Esophagus squamous epithelium (tissue), 4 donors: ENCODE results near the gene NOD1.

Experiments
- POLR2A ChIP-seq, 4 donors: fragments of 450-650 bp; IDR thresholded peaks; one replicate each; pipeline ENCODE4 v1.6.1; 2017; ENCODE audit warnings: antibody characterized with exemption in 4 of 4, mild to moderate bottlenecking in 4 of 4, moderate library complexity in 3 of 4
- TF ChIP-seq, protein P1 (sequence below), 6 experiments: fragments of 450-650 bp in 4 of 6; fragments of 200-600 bp in 2 of 6; sonication (generic) in 2 of 6; IDR thresholded peaks; one replicate each; pipeline ENCODE4 v1.5.1; 2016 to 2019; ENCODE audit warnings: antibody characterized with exemption in 6 of 6, mild to moderate bottlenecking in 4 of 6, moderate library complexity in 4 of 6

GRCh38 chr7:30420662-30421061, 57.9 kb downstream of the NOD1 start:
- TF ChIP-seq, protein P1, sequence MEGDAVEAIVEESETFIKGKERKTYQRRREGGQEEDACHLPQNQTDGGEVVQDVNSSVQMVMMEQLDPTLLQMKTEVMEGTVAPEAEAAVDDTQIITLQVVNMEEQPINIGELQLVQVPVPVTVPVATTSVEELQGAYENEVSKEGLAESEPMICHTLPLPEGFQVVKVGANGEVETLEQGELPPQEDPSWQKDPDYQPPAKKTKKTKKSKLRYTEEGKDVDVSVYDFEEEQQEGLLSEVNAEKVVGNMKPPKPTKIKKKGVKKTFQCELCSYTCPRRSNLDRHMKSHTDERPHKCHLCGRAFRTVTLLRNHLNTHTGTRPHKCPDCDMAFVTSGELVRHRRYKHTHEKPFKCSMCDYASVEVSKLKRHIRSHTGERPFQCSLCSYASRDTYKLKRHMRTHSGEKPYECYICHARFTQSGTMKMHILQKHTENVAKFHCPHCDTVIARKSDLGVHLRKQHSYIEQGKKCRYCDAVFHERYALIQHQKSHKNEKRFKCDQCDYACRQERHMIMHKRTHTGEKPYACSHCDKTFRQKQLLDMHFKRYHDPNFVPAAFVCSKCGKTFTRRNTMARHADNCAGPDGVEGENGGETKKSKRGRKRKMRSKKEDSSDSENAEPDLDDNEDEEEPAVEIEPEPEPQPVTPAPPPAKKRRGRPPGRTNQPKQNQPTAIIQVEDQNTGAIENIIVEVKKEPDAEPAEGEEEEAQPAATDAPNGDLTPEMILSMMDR (IDR thresholded peaks at IDR 0.05) = no peak
- no peak for TF ChIP-seq POLR2A (IDR thresholded peaks at IDR 0.05)
